ENCODE measurements around the gene OR52B6. TPM values are rescaled to one million over a fixed set of nuclear protein-coding genes. Genes with fewer than 3 reads are reported as not detected.

OR52B6 gene
- total and polyA plus RNA-seq, 10 donors, result not detected

GRCh38 chr11:5541427-5541826 is 39.2 kb upstream of the OR52B6 start:
- intact Hi-C loops (cut with DNase I; ENCODE audit: low total_unique reads), result no loop called here
- no peaks in the 10 kb centered on the region for H3K4me1 ChIP-seq
- no peak overlapping the region for H3K27ac ChIP-seq
- WGBS, 5 donors, result 38 to 55% (median 48%) methylated on average over 1 of the region's 1 CpG
- DNase-seq, result no peak
- H3K27me3 ChIP-seq (replicated peaks in 1 of 7), result no peaks in the 10 kb centered on the region
- no peaks in the 10 kb centered on the region for H3K36me3 ChIP-seq
- peaks cover 0 to 7% (median 0%) of the 10 kb centered on the region in 8 donors for H3K9me3 ChIP-seq
- TF ChIP-seq POLR2A (IDR thresholded peaks at IDR 0.05), result no peak
- TF ChIP-seq POLR2AphosphoS5 (IDR thresholded peaks at IDR 0.05), result no peak
- no peak for TF ChIP-seq CTCF (IDR thresholded peaks at IDR 0.05 in 8 of 11, conservative IDR thresholded peaks at IDR 0.05 in 3 of 11)
- no peak overlapping the region for H3K4me3 ChIP-seq

DNA sequence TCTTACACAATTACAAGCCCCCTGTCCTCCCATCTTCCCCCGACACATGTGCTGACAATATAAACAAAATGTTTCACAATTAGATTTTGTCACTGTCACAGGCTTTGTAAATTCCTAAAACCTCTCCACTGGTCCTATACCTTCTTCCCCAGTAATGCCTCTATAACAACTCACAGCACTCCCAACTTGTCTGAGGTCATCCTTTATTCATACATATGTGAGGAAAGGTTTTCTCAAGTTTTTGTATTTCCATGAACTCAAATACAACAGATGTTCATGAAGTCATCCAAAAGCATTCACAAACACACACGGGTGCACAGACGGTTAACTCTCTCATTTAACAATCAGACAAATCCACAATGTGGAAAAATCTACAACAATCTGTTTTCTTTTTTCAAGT is 34.2 kb upstream of the OR52B6 start:
- intact Hi-C loops (cut with DNase I; ENCODE audit: low total_unique reads), result no loop called here

DNA sequence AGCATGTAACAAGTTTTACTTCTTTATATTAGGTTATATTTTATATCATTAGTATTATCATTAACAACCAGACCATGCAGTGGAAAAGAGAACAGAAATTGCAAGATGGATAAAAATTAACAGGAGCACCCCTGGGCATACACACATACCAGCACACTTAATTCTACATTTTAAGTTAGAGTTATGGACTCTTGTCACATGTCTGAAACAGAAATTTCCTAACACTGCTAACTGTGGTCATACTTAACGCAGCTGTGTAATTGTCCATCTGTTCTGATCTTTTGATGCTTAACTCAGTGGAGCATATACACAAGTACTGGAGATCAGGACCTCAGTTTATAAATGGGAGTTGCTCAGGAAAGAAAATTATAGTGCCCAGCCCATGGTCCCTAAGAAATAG is 32.7 kb upstream of the OR52B6 start:
- 81 to 93% (median 86%) methylated on average over 1 of the region's 1 CpG for WGBS, 5 donors
- intact Hi-C loops (cut with DNase I; ENCODE audit: low total_unique reads), result no loop called here
- DNase-seq, result no peak

More for the DNA sequence above, 34.2 kb upstream of the OR52B6 start:
- H3K27ac ChIP-seq, result no peak overlapping the region
- WGBS, 5 donors, result 83 to 94% (median 91%) methylated on average over 3 of the region's 3 CpGs
- no peak for TF ChIP-seq CTCF (IDR thresholded peaks at IDR 0.05 in 8 of 11, conservative IDR thresholded peaks at IDR 0.05 in 3 of 11)
- no peak for TF ChIP-seq POLR2AphosphoS5 (IDR thresholded peaks at IDR 0.05)
- no peak for TF ChIP-seq POLR2A (IDR thresholded peaks at IDR 0.05)
- no peaks in the 10 kb centered on the region for H3K4me1 ChIP-seq
- no peaks in the 10 kb centered on the region for H3K9me3 ChIP-seq
- no peak overlapping the region for H3K4me3 ChIP-seq
- H3K36me3 ChIP-seq, result no peaks in the 10 kb centered on the region
- DNase-seq, result no peak
- no peaks in the 10 kb centered on the region for H3K27me3 ChIP-seq (replicated peaks in 1 of 7)

DNA sequence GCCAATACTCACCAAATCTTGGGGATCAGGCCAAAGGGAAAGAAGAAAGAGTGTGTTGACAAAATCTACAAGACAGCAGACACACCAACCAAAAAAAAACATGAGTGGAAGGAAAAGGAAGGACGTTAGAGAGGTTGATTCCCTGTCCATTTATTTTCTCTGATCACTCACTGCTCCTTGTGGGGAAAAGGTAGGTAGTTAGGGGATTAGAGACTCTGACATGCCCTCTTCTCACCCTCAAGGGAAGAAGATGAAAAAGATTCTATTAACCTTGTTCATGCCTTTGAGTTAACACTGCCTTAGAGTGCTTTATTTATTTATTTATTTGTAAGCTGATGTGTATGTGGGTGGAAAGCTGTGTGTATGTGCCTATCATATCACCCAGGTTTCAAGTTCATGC is 32.2 kb upstream of the OR52B6 start, which contains the start of gene OR52H1:
Gene OR52H1 (minus strand): TSS at position 101 of the 400 bp plus-strand sequence. CDS start 3,035 bp downstream, outside the sequence.
- Histone ChIP-seq H3K27me3 (replicated peaks in 1 of 7) (no peaks in the 10 kb centered on the region), H3K4me1 (no peaks in the 10 kb centered on the region), H3K36me3 (no peaks in the 10 kb centered on the region), H3K27ac (no peak within 1 kb of the TSS), H3K4me3 (no peak within 1 kb of the TSS), H3K9me3 (no peaks in the 10 kb centered on the region)
- intact Hi-C loops (cut with DNase I; ENCODE audit: low total_unique reads), result no loop called here
- 45 to 81% (median 57%) methylated on average over 1 of the region's 1 CpG for WGBS, 5 donors
- TF ChIP-seq POLR2AphosphoS5 (IDR thresholded peaks at IDR 0.05) (no peak), CTCF (IDR thresholded peaks at IDR 0.05 in 8 of 11, conservative IDR thresholded peaks at IDR 0.05 in 3 of 11) (no peak), POLR2A (IDR thresholded peaks at IDR 0.05) (no peak)
- no peak for DNase-seq

More for the DNA sequence above, 32.7 kb upstream of the OR52B6 start:
- Histone ChIP-seq H3K27me3 (replicated peaks in 1 of 7) (no peaks in the 10 kb centered on the region), H3K27ac (no peak overlapping the region), H3K4me3 (no peak overlapping the region), H3K4me1 (no peaks in the 10 kb centered on the region), H3K9me3 (no peaks in the 10 kb centered on the region), H3K36me3 (no peaks in the 10 kb centered on the region)
- TF ChIP-seq CTCF (IDR thresholded peaks at IDR 0.05 in 8 of 11, conservative IDR thresholded peaks at IDR 0.05 in 3 of 11) (no peak), POLR2AphosphoS5 (IDR thresholded peaks at IDR 0.05) (no peak), POLR2A (IDR thresholded peaks at IDR 0.05) (no peak)
